Smooth muscle cell (in vitro differentiated cells): ENCODE results near the gene CCDC40. TPM values are rescaled to one million over a fixed set of nuclear protein-coding genes. Genes with fewer than 3 reads are reported as not detected.

Experiments used
- DNase-seq: peaks from one replicate; lab custom pipeline; 2025; ENCODE audit not compliant: unreplicated experiment; lab: John Stamatoyannopoulos, UW
- H2AFZ ChIP-seq: fragments of 200-600 bp; sonication (generic); 2 replicates; pipeline ENCODE4 v1.6.0; 2016; ENCODE audit warnings: antibody characterized with exemption, low read depth, mild to moderate bottlenecking
- H3F3A ChIP-seq: fragments of 200-600 bp; sonication (generic); 2 replicates; pipeline ENCODE4 v1.6.0; 2017; ENCODE audit warnings: antibody characterized with exemption, low read depth
- H3K27ac ChIP-seq: fragments of 200-600 bp; sonication (generic); 2 replicates; pipeline ENCODE4 v1.5.1; 2016; ENCODE audit warnings: low read depth, mild to moderate bottlenecking
- H3K27me3 ChIP-seq: fragments of 200-600 bp; sonication (generic); 2 replicates; pipeline ENCODE4 v1.6.1; 2016; ENCODE audit warnings: low read depth, mild to moderate bottlenecking
- H3K36me3 ChIP-seq: fragments of 200-600 bp; sonication (generic); 2 replicates; pipeline ENCODE4 v1.5.1; 2016; ENCODE audit warnings: low read depth
- H3K4me1 ChIP-seq: fragments of 200-600 bp; sonication (generic); 2 replicates; pipeline ENCODE4 v1.5.1; 2016; ENCODE audit warnings: low read depth
- H3K4me2 ChIP-seq: fragments of 200-600 bp; sonication (generic); 2 replicates; pipeline ENCODE4 v1.6.0; 2016; ENCODE audit warnings: mild to moderate bottlenecking
- H3K4me3 ChIP-seq: fragments of 200-600 bp; sonication (generic); 2 replicates; pipeline ENCODE4 v1.5.1; 2016; ENCODE audit warnings: mild to moderate bottlenecking
- H3K79me2 ChIP-seq: fragments of 200-600 bp; sonication (generic); 2 replicates; pipeline ENCODE4 v1.6.0; 2016; ENCODE audit warnings: low read depth, mild to moderate bottlenecking
- H3K9ac ChIP-seq: fragments of 200-600 bp; sonication (generic); 2 replicates; pipeline ENCODE4 v1.6.0; 2016; ENCODE audit warnings: low read depth
- H3K9me3 ChIP-seq: fragments of 200-600 bp; sonication (generic); replicated peaks from 2 replicates; pipeline ENCODE4 v1.5.1; 2016; ENCODE audit warnings: low read depth
- H4K20me1 ChIP-seq: fragments of 200-600 bp; sonication (generic); 2 replicates; pipeline ENCODE4 v1.6.0; 2016; ENCODE audit warnings: low read depth
- CTCF ChIP-seq: fragments of 200-600 bp; sonication (generic); IDR thresholded peaks from 2 replicates; pipeline ENCODE4 v1.5.1; 2017; ENCODE audit warnings: borderline replicate concordance, mild to moderate bottlenecking, antibody characterized with exemption; ENCODE audit not compliant: insufficient read depth, poor library complexity, severe bottlenecking
- WGBS: methylation state at CpG from one replicate; pipeline ENCODE4 v1.1.7; 2016; ENCODE audit warnings: low lambda C conversion rate; 5-methylcytosine and 5-hydroxymethylcytosine counted together
- polyA plus RNA-seq: library from polyadenylated mRNA; unstranded; fragments of >200 nt; fragmentation: Nextera tagmentation; extraction: Ambion mirVana; gene quantifications from 2 replicates; pipeline ENCODE4 v1.2.1, GENCODE V29; 2016
- total RNA-seq: library from RNA; depleted of rRNA; stranded (reverse); fragments of >200 nt; gene quantifications from 2 replicates; pipeline ENCODE4 v1.2.3, GENCODE V29; 2014

The CCDC40 gene
- total and polyA plus RNA-seq, 2 experiments from 2014 or later = 0.81 to 5.9 TPM

GRCh38 chr17:80034791-80035686, 1.4 kb upstream of the CCDC40 start:
- under 1% methylated on average over 47 of the region's 55 CpGs for whole genome bisulfite sequencing
- Histone ChIP-seq H3K36me3 (no peaks in the 10 kb centered on the region), H3K4me2 (peak overlapping the region; percentile 85), H3K4me1 (peaks cover 4% of the 10 kb centered on the region), H3K4me3 (peak overlapping the region; percentile 73), H3K9ac (peak overlapping the region; percentile 83), H3K27me3 (no peaks in the 10 kb centered on the region), H4K20me1 (peaks cover 49% of the 10 kb centered on the region), H3K27ac (peak overlapping the region; percentile 79), H2AFZ (peak overlapping the region; percentile 31), H3K79me2 (peaks cover 48% of the 10 kb centered on the region), H3F3A (no peaks in the 10 kb centered on the region), H3K9me3 (no peaks in the 10 kb centered on the region)
- DNase-seq = peak; percentile 20
- TF ChIP-seq CTCF = no peak

GRCh38 chr17:80035687-80035936, 830 bp upstream of the CCDC40 start, which contains the start of gene TBC1D16:
TSS of gene TBC1D16 (minus strand) at chr17:80035872. CDS start at chr17:80013547, 22,325 bp downstream.
- DNase-seq = no peak
- H3K79me2 ChIP-seq = peaks cover 43% of the 10 kb centered on the region
- TF ChIP-seq CTCF = no peak

GRCh38 chr17:80036715-80037477, 454 bp downstream of the CCDC40 start:
- no peaks in the 10 kb centered on the region for H3K36me3 ChIP-seq
- peak overlapping the region; percentile 99 for H3K27ac ChIP-seq
- TF ChIP-seq CTCF = no peak
- H3K4me2 ChIP-seq = peak overlapping the region; percentile 99
- DNase-seq = peak; percentile 74
- no peaks in the 10 kb centered on the region for H3K27me3 ChIP-seq
- no peaks in the 10 kb centered on the region for H3K9me3 ChIP-seq
- H4K20me1 ChIP-seq = peaks cover 30% of the 10 kb centered on the region
- H2AFZ ChIP-seq = peak overlapping the region; percentile 75
- H3F3A ChIP-seq = no peaks in the 10 kb centered on the region
- peaks cover 4% of the 10 kb centered on the region for H3K4me1 ChIP-seq
- H3K4me3 ChIP-seq = peak overlapping the region; percentile 73
- WGBS = 3% methylated on average over 37 of the region's 52 CpGs
- H3K79me2 ChIP-seq = peaks cover 30% of the 10 kb centered on the region
- H3K9ac ChIP-seq = peak overlapping the region; percentile 99

More at GRCh38 chr17:80035687-80035936, 830 bp upstream of the CCDC40 start, which contains the start of gene TBC1D16:
- Histone ChIP-seq H3K9me3 (no peaks in the 10 kb centered on the region), H3F3A (no peaks in the 10 kb centered on the region), H3K4me3 (peak within 1 kb of the TSS; percentile 73), H2AFZ (peak within 1 kb of the TSS; percentile 75), H3K27ac (peak within 1 kb of the TSS; percentile 99), H3K4me1 (peaks cover 4% of the 10 kb centered on the region), H3K36me3 (no peaks in the 10 kb centered on the region), H3K4me2 (peak within 1 kb of the TSS; percentile 99), H3K27me3 (no peaks in the 10 kb centered on the region), H3K9ac (peak within 1 kb of the TSS; percentile 99), H4K20me1 (peaks cover 43% of the 10 kb centered on the region)
- WGBS = no CpG with 5 or more reads among the region's 46 CpGs
